ENCODE data around the gene GLG1. TPM values are rescaled to one million over a fixed set of nuclear protein-coding genes. Genes with fewer than 3 reads are reported as not detected.

Gene GLG1
- total RNA-seq = 51.8 and 57.5 TPM in 2 replicates

GRCh38 chr16:74606521-74607309 is at the start of gene GLG1:
TSS of gene GLG1 (minus strand) at chr16:74607114. CDS start at chr16:74607094, 20 bp downstream.

GRCh38 chr16:74420612-74421481 is 186.1 kb downstream of the GLG1 start, which contains the start of gene CLEC18B:
TSS of gene CLEC18B (minus strand) at chr16:74421478. CDS start at chr16:74421270, 208 bp downstream.

Other genes with a start within 250 kb of the GLG1 start
- gene NPIPB15, start 230.8 kb downstream of the GLG1 start, total RNA-seq = 0.72 TPM in 1 of 2 replicates, not detected in the other
- 2.4 TPM in 1 of 2 replicates, not detected in the other for gene CLEC18B, start 185.6 kb downstream of the GLG1 start, total RNA-seq
- 12.6 and 18.6 TPM in 2 replicates for gene RFWD3, start 59.8 kb upstream of the GLG1 start, total RNA-seq
- 6.6 and 8.7 TPM in 2 replicates for gene MLKL, start 93.7 kb upstream of the GLG1 start, total RNA-seq
- 1.9 and 3.4 TPM in 2 replicates for gene FA2H, start 167.7 kb upstream of the GLG1 start, total RNA-seq

All from tracheal epithelial cell (primary cell).